GM21528 (cell line): ENCODE measurements around the gene MAN1C1.
"Not testable (repeated sequence)": the region's sequence is repeated elsewhere in the genome, so short reads cannot be mapped to it uniquely, and the experiment has no call there.

ENCODE experiments used
- ATAC-seq: cut with Tn5 transposase; IDR thresholded peaks from one replicate; pipeline ENCODE4 v1.9.1; 2021; ENCODE audit warnings: mild to moderate bottlenecking, moderate library complexity; ENCODE audit not compliant: unreplicated experiment, low FRiP score

The MAN1C1 gene

DNA sequence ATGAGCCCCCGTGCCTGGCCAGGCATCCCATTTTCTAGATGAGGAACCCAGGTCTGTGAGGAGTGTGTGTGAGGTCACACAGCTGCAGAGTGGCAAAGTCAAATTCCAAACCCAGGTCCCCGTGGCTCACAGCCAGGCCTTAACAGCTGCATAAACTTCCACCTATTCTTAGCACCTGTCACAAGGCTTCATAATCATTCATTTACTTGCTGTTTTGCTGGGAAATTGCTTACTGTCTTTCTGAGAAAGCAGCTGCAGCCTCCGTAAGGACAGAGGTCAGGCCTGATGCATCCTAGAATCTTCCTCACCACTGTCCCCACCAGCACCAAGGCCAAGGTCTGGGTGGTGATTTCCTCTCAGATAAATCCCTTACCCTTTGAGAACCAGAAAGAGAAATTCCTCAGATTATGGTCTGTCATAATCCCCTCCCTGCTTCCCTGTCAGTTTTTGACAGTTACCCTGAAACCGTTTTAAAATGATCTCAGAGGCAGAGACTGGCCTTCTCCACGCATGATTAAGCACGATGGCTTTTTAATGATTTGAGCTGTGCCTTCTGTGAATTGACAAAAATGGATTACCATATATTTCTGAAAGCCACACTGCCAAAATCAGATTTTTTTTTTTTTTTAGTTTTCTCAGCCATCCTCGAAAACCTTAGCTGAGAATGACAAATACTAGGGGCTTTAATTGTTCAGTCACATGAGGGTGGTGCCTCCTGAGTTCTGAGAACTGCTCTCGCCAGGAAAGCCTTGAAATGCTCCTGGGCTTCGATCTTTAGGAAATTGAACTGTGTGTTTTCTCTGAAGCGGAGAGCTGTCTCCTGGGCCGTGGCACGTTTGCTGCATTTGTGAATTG, 113.4 kb downstream of the MAN1C1 start:
- no peak for ATAC-seq

DNA sequence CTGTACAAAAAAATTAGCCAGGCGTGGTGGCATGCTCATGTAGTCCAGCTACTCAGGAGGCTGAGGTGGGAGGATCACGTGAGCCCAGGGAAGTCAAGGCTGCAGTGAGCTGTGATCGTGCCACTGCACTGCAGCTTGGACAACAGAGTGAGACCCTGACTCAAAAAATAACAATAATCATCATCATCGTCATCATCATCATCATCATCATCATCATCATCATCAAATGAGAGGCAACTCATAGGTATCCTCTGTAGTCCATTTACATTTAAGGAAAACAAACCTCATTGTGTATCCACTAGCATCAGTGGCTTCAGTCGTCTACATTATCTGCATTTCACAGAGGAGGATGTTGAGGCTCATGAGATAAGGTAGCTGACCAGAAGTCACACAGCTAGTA, 114.6 kb downstream of the MAN1C1 start:
- no peak for ATAC-seq

GRCh38 chr1:25731626-25732370, 115.2 kb downstream of the MAN1C1 start:
- no peak for ATAC-seq

DNA sequence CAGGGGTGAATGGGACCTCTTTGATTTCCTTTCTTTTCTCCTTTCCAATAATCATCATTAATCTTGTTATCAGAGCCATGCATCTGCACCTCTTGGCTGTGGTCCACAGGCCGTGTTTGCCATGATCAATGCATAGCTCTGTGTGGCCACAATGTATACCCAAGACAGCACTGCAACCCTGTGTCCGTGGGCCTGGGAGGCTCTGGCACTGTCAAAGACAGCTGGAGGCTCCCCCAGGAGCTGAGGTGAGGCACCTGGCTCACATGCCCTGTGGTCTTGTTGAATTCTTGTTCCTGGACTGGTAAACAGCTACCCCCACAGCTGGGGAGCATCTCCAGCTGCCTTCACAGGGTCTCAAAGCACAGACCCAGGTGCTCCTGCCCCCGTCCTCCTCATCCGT, 116.2 kb downstream of the MAN1C1 start:
- ATAC-seq: no peak

- no peak for ATAC-seq
These were observed 116.7 kb downstream of the MAN1C1 start for GRCh38 chr1:25733271-25733670.

DNA sequence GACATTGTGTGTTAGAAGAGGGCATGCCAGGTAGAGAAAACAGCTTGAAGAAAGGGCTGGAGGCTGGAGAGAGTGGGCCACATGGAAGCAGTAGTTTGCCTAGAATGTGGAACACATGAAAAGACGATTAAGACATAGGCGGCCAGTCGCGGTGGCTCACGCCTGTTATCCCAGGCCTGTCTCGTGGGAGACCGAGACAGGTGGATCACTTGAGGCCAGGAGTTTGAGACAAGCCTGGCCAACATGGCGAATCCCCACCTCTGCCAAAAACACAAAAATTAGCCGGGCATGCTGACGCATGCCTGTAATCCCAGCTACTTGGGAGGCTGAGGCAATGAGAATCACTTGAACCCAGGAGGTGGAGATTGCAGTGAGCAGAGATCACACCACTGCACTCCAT, 118.4 kb downstream of the MAN1C1 start:
- not testable (repeated sequence) for ATAC-seq

DNA sequence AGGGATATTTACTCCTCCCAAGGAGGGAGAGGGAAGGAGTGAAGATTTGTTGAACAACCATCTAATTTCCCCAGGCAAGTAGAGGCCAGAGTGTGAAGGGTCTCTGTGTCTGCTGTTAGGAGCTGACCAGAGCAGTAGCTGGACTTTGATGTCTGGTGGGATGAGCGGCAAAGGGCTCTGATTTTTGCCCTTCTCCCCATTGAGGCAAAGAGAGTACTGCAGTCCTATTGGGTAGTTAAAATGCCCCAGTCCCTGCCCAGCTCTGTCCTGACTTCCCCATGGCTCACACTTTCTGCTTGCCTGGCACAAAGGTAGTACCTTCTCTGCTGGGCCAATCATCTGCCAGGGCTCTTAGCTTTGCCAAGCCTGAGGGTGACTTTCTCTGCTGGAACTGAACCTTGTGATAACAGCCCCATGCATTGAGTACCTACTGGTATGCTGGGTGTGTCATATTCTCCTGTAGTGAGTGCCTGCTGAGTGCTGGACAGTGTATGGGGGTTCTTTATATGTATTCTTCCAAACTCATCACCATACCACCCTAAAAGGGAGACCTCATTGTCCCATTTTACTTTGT, 119.5 kb downstream of the MAN1C1 start:
- no peak for ATAC-seq

DNA sequence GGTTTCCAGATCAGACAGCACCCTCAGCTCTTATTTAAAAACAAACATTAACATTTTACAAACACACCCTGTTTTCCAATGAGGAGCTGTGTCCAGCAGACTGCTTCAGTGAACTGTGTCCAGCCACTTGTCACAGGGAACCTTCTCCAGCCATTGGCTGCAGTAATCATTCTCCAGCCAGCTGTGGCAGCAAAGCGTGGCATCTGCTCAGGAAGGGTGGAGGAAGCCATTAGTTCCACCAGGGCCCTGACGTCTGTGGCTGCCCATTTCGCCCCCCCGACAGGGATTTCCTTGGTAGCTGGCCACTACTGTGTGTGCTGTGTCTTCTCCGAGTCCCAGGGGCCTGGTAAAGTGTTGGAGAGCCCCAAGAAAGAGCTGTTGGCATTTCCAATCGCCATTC, 120.5 kb downstream of the MAN1C1 start:
- ATAC-seq: no peak

DNA sequence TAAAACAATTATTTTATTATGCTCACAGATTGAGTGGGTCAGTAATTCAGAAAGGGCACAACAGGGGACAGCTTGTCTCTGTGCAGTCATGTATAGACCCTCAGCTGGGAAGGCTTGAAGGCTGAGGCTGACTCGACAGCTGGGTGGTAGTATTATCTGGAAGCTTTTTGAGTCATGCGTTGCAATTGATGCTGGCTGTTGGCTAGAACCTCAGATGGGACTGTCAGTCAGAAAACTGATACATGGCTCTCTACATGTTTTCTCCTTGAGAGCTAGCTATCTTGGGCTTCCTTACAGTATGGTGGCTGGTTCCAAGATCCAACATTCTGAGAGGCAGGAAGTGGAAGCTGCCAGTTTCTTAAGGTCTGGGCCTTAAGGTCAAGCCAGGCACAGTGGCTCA, 121.9 kb downstream of the MAN1C1 start:
- ATAC-seq: no peak

GRCh38 chr1:25739341-25739740, 122.8 kb downstream of the MAN1C1 start:
- no peak for ATAC-seq

DNA sequence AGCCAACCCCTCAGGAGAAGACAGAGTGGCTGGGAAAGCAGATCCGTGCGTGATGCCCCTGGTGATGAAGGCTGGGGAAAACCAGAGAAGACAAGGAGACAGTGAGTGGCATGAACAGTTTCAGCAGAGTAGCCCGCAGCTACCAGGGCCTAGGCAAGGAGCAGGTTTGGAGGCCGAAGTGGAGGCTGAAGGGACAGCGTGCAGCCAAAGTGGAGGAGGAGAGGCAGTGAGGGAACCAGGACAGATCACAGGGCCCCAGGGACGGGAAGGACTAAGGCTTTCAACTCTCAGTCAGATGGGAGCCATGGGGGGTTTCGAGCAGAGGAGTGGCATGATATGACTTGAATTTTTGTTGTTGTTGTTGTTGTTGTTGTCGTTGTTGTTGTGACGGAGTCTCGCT, 123.5 kb downstream of the MAN1C1 start:
- ATAC-seq: no peak

GRCh38 chr1:25742316-25742715, 125.7 kb downstream of the MAN1C1 start:
- ATAC-seq: no peak

DNA sequence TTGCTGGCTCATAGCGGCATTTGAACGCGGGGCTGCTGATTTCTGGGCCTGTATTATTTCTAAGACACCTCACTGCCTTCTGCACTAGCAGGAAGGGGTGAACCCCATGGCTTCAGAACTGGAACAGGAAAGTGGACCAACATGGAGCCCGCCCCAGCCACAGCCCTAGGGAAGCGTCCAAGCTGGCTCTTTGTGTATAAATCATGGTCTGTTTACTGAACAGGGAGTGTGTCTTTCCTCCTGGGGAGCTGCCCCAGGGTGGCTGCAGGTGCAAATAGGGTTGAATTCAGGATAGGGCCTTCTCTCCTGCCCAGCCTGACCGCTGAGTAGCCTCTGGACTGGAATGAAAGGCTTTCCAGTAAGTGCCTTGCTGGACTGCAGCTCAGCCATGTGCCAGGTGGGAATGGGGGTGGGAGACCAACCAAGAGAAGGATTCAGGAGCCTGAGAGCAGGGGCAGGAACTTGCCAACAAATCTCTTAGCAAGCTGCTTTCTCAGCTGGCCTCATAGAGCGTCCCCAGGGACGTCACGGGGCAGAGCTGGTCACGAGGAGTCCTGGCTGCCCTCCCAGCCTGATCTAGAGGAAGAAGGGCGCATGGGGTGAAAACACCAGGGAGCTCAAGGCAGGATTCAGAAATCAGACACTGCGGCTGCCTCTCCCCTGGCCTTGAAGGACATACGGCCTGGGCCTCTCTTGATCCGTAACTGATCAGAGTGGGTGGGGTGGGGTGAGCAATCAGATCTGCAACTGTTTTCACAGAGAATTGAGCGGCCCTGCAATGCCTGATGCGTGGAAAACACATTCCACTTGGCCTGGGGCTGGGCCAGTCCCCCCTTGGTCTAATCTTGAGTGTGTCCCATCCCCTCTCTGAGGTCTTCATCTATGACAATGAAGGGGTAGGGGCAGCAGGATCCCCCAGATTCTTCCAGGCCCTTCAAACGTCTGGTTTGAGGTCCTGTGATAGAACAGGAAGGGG, 126.9 kb downstream of the MAN1C1 start:
- ATAC-seq: no peak

- no peak for ATAC-seq
These were observed 127.6 kb downstream of the MAN1C1 start for GRCh38 chr1:25744140-25744581.

- ATAC-seq: no peak
These were observed 128.2 kb downstream of the MAN1C1 start for GRCh38 chr1:25744636-25745425.

DNA sequence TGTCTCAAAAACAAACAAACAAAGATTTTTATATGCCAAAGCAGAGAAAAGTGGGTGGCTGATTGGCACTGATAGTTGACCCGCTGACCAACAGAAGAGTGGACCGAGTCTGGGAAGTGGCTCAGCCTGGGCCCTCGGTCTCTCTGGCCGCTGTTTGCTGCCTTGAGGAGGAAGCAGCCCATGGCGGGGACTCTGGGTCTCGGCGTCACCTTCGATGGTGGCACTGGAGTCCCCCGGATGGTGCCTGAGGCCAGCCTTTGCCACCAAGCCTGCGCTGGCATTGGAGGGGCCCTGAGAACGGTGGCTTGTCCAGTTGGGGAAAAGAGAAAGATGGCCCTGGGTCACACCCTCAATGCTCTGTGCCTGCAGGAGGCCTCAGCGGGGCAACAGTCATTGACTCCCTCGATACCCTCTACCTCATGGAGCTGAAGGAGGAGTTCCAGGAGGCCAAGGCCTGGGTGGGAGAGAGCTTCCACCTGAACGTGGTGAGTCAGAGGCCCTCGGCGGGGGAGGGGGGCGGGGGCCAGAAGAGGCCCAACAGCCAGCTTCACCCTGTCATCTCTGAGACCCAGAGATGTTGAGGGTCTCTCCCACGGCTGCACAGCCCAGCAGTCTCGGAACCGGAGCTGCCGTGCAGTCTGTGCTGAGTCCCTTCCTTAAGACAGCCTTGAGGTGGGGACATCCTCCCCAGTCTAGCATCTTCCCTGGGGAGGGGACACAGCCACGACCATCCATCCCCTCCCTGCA, 129.9 kb downstream of the MAN1C1 start:
- no peak for ATAC-seq

- no peak for ATAC-seq
These were observed 130.6 kb downstream of the MAN1C1 start for GRCh38 chr1:25747046-25747719.

GRCh38 chr1:25748531-25749205, 132.1 kb downstream of the MAN1C1 start:
- no peak for ATAC-seq
